PC-3 (cell line): Measurements from ENCODE around the gene SOX6. TPM values are rescaled to one million over a fixed set of nuclear protein-coding genes. Genes with fewer than 3 reads are reported as not detected.

ENCODE experiments used
- ATAC-seq: fragments of 200-7000 bp; cut with Tn5 transposase; 2 replicates; pipeline ENCODE4 v1.9.1; 2020; ENCODE audit warnings: mild to moderate bottlenecking, moderate library complexity
- BruUV-seq: library from RNA; stranded (reverse); fragments of 400-500 nt; replicated peaks from 2 replicates; lab custom pipeline; 2021; lab: Mats Ljungman, UMichigan
- CTCF ChIA-PET: fragments of 300-600 bp; sonication (Branson Sonifier 250); formaldehyde crosslinking; loops from one replicate; lab custom pipeline; 2022; ENCODE audit warnings: antibody characterized with exemption; lab: Charles Lee
- POLR2A ChIA-PET: fragments of 300-600 bp; sonication (Branson Sonifier 250); formaldehyde crosslinking; loops from one replicate; lab custom pipeline; 2022; ENCODE audit warnings: antibody characterized with exemption; ENCODE audit not compliant: unreplicated experiment; lab: Charles Lee
- DNase-seq: peaks from one replicate; pipeline ENCODE4 v3.0.0-alpha.2; 2015
- H2AFZ ChIP-seq: fragments of 300-600 bp; sonication (generic); 2 replicates; pipeline ENCODE4 v1.6.0; 2016; ENCODE audit warnings: antibody characterized with exemption, low read length
- H3F3A ChIP-seq: fragments of 300-600 bp; sonication (generic); one replicate; pipeline ENCODE4 v1.6.0; 2017; ENCODE audit warnings: antibody characterized with exemption, low read length, control low read depth, mild to moderate bottlenecking; ENCODE audit not compliant: unreplicated experiment
- H3K27ac ChIP-seq: fragments of 300-600 bp; sonication (generic); 2 replicates; pipeline ENCODE4 v1.5.1; 2016; ENCODE audit warnings: mild to moderate bottlenecking, low read length
- H3K27me3 ChIP-seq: fragments of 300-600 bp; sonication (generic); 2 replicates; pipeline ENCODE4 v1.6.1; 2016; ENCODE audit warnings: low read length, mixed read lengths
- H3K36me3 ChIP-seq: fragments of 300-600 bp; sonication (generic); 2 replicates; pipeline ENCODE4 v1.6.1; 2016; ENCODE audit warnings: low read depth, mixed run types, low read length, mixed read lengths
- H3K4me1 ChIP-seq: fragments of 300-600 bp; sonication (generic); 2 replicates; pipeline ENCODE4 v1.5.1; 2016; ENCODE audit warnings: low read length; ENCODE audit not compliant: insufficient read depth
- H3K4me2 ChIP-seq: fragments of 300-600 bp; sonication (generic); 2 replicates; pipeline ENCODE4 v1.6.0; 2016; ENCODE audit warnings: low read length
- H3K4me3 ChIP-seq: fragments of 300-600 bp; sonication (generic); 2 replicates; pipeline ENCODE4 v1.5.1; 2016; ENCODE audit warnings: mild to moderate bottlenecking, low read length, mixed read lengths
- H3K79me2 ChIP-seq: fragments of 300-600 bp; sonication (generic); 2 replicates; pipeline ENCODE4 v1.6.1; 2017; ENCODE audit warnings: low read length, mixed read lengths
- H3K9ac ChIP-seq: fragments of 300-600 bp; sonication (generic); 2 replicates; pipeline ENCODE4 v1.6.0; 2016; ENCODE audit warnings: mild to moderate bottlenecking, low read length
- H3K9me2 ChIP-seq: fragments of 300-600 bp; sonication (generic); replicated peaks from 2 replicates; pipeline ENCODE4 v1.6.1; 2016; ENCODE audit warnings: mixed run types, low read length, mixed read lengths
- H3K9me3 ChIP-seq: fragments of 300-600 bp; sonication (generic); 2 replicates; pipeline ENCODE4 v1.6.1; 2016; ENCODE audit warnings: low read length, mixed read lengths
- H4K20me1 ChIP-seq: fragments of 300-600 bp; sonication (generic); 2 replicates; pipeline ENCODE4 v1.6.1; 2016; ENCODE audit warnings: low read length, mixed read lengths
- CTCF ChIP-seq: fragments of 300-600 bp; sonication (generic); conservative IDR thresholded peaks from 2 replicates; pipeline ENCODE4 v1.5.1; 2017; ENCODE audit warnings: antibody characterized with exemption, low read depth, mild to moderate bottlenecking, low read length
- EZH2 ChIP-seq: fragments of 300-600 bp; sonication (generic); IDR thresholded peaks from one replicate; pipeline ENCODE4 v1.6.1; 2017; ENCODE audit warnings: antibody characterized with exemption, mild to moderate bottlenecking, low read length; ENCODE audit not compliant: unreplicated experiment
- EZH2phosphoT487 ChIP-seq: fragments of 300-600 bp; sonication (generic); IDR thresholded peaks from 2 replicates; pipeline ENCODE4 v1.6.1; 2018; ENCODE audit warnings: mild to moderate bottlenecking, antibody characterized with exemption, low read length, borderline replicate concordance
- intact Hi-C: fragments of 100-400 bp; cut with micrococcal nuclease; formaldehyde crosslinking; loops from 2 replicates; pipeline ENCODE4 v1.9.0; 2023
- total RNA-seq: library from RNA; depleted of rRNA; stranded (reverse); fragments of >200 nt; gene quantifications from 2 replicates; pipeline ENCODE4 v1.2.3, GENCODE V29; 2014

The SOX6 gene
- total RNA-seq, 1 experiment from 2014 or later = not detected

- BruUV-seq = no TSS peak
- no peak overlapping the region for H3K9ac ChIP-seq
- DNase-seq (no peak), ATAC-seq (no peak)
- H3F3A ChIP-seq = no peaks in the 10 kb centered on the region
- intact Hi-C loops = no loop called here
- no peaks in the 10 kb centered on the region for H3K9me3 ChIP-seq
- H3K9me2 ChIP-seq = no peaks in the 10 kb centered on the region
- H3K4me1 ChIP-seq = no peaks in the 10 kb centered on the region
- no peak overlapping the region for H3K4me2 ChIP-seq
- H3K27me3 ChIP-seq = no peaks in the 10 kb centered on the region
- ChIA-PET CTCF (no interaction called here), POLR2A (no interaction called here)
- no peaks in the 10 kb centered on the region for H3K36me3 ChIP-seq
- H3K27ac ChIP-seq = no peak overlapping the region
- no peak for TF ChIP-seq EZH2phosphoT487
- TF ChIP-seq CTCF = no peak
- no peak for TF ChIP-seq EZH2
- no peak overlapping the region for H2AFZ ChIP-seq
- H3K4me3 ChIP-seq = no peak overlapping the region
- no peaks in the 10 kb centered on the region for H4K20me1 ChIP-seq
- no peaks in the 10 kb centered on the region for H3K79me2 ChIP-seq
Measured at GRCh38 chr11:15929371-15929901, 426.9 kb downstream of the SOX6 start.

GRCh38 chr11:15927864-15928217, 428.5 kb downstream of the SOX6 start:
- intact Hi-C loops = no loop called here

More at GRCh38 chr11:15927864-15928217, 428.5 kb downstream of the SOX6 start:
- H3K27me3 ChIP-seq = no peaks in the 10 kb centered on the region
- H3K9me2 ChIP-seq = no peaks in the 10 kb centered on the region
- ChIA-PET POLR2A (no interaction called here), CTCF (no interaction called here)
- no peak overlapping the region for H2AFZ ChIP-seq
- no peak for ATAC-seq
- H3K4me1 ChIP-seq = no peaks in the 10 kb centered on the region
- no peak overlapping the region for H3K9ac ChIP-seq
- no peak overlapping the region for H3K4me2 ChIP-seq
- H3K9me3 ChIP-seq = no peaks in the 10 kb centered on the region
- H3K36me3 ChIP-seq = no peaks in the 10 kb centered on the region
- TF ChIP-seq CTCF = no peak
- no peak for TF ChIP-seq EZH2
- TF ChIP-seq EZH2phosphoT487 = no peak
- no TSS peak for BruUV-seq
- DNase-seq = no peak
- no peaks in the 10 kb centered on the region for H3F3A ChIP-seq
- H3K4me3 ChIP-seq = no peak overlapping the region
- H3K79me2 ChIP-seq = no peaks in the 10 kb centered on the region
- no peaks in the 10 kb centered on the region for H4K20me1 ChIP-seq
- no peak overlapping the region for H3K27ac ChIP-seq
